ENCODE data around the gene SLC35F3. TPM values are rescaled to one million over a fixed set of nuclear protein-coding genes. Genes with fewer than 3 reads are reported as not detected.

Gene SLC35F3
- total and polyA plus RNA-seq, 9 of the 15 experiments (the other 6 are each of a cell fraction or from before 2014, with no cell fraction given): 0.04 to 0.07 (median 0.04) TPM; not detected in 6

- Histone ChIP-seq H3K9me1 (ENCODE audit: control insufficient read depth, insufficient read depth, low read length) (no peaks in the 10 kb centered on the region), H3K9me3 (replicated peaks; ENCODE audit: control insufficient read depth, insufficient read depth, low read depth, low read length) (no peaks in the 10 kb centered on the region), H3K79me2 (ENCODE audit: control insufficient read depth, insufficient read depth, low read length) (no peaks in the 10 kb centered on the region), H3K4me3 (no peak overlapping the region), H3K4me2 (ENCODE audit: insufficient read depth, low read length) (peak overlapping the region; percentile 42), H2AFZ (ENCODE audit: low read depth, low read length) (peak overlapping the region; percentile 69), H3K9ac (ENCODE audit: insufficient read depth in 1 of 2, low read depth in 2 of 2, low read length in 2 of 2) (peak overlapping the region in 1 of 2 experiments; percentile 41; a peak in 1 of 4 replicates), H3K27ac (ENCODE audit: extremely low read depth, low read depth, low read length) (no peak overlapping the region), H4K20me1 (replicated peaks; ENCODE audit: control insufficient read depth, insufficient read depth, low read length) (peaks cover 3% of the 10 kb centered on the region; the same call in 1 of the 2 replicates), H3K4me1 (replicated peaks in 1 of 2; ENCODE audit: control insufficient read depth in 2 of 2, insufficient read depth in 2 of 2, low read length in 2 of 2) (peaks cover 2 to 3% of the 10 kb centered on the region in 2 experiments; a peak in 2 of 5 replicates), H3K27me3 (ENCODE audit: control insufficient read depth in 2 of 2, insufficient read depth in 2 of 2, low read length in 2 of 2) (peaks cover 30 to 48% of the 10 kb centered on the region in 2 experiments), H3K36me3 (ENCODE audit: control insufficient read depth, insufficient read depth, low read length) (no peaks in the 10 kb centered on the region)
- ChIA-PET CTCF (ENCODE audit: low intra/inter-chr PET ratio) (interaction anchor here (0.6 to 2.2 kb wide), 4 partner anchors 154 to 1005 kb away, joined by 3 to 18 read pairs (median 9); no protein-coding TSS in a partner anchor), POLR2A (interaction anchor here (0.5 to 1.2 kb wide), 3 partner anchors 14 to 750 kb away, joined by 3 to 5 read pairs (median 3); no protein-coding TSS in a partner anchor)
- DNase-seq (ENCODE audit: extremely low read depth in 1 of 4, low spot score in 3 of 4): no peak
- intact Hi-C loops (cut with micrococcal nuclease): loop anchor here (10.0 kb wide), 1 partner anchor 1004 kb away; no protein-coding TSS in a partner anchor
- ATAC-seq: peak; percentile 8; the same call in 2 of the 3 replicates
- BruUV-seq (replicated peaks): no TSS peak
- FAIRE-seq: no peak
- in situ Hi-C loops (cut with MboI): no loop called here
- 3% methylated on average over 4 of the region's 4 CpGs for WGBS (ENCODE audit: insufficient coverage, low coverage, missing lambda C conversion rate)
- no peak for TF ChIP-seq KDM2B (CRISPR knock-in tag; IDR thresholded peaks at IDR 0.05)
- TF ChIP-seq KLF10 (CRISPR knock-in tag; IDR thresholded peaks at IDR 0.05): no peak
- no peak for TF ChIP-seq SRSF7 (optimal IDR thresholded peaks at IDR 0.05; ENCODE audit: low read depth, low read length)
- no peak for TF ChIP-seq ZBTB5 (IDR thresholded peaks at IDR 0.05)
- TF ChIP-seq KAT2B (IDR thresholded peaks at IDR 0.05; ENCODE audit: low read depth, low read length): no peak
- no peak for TF ChIP-seq RNF2 (IDR thresholded peaks at IDR 0.05)
- no peak for TF ChIP-seq HMGXB4 (CRISPR knock-in tag; IDR thresholded peaks at IDR 0.05)
- no peak for TF ChIP-seq BRF2 (IDR thresholded peaks at IDR 0.05; ENCODE audit: borderline replicate concordance, insufficient read depth, insufficient read length)
- no peak for TF ChIP-seq POLR2AphosphoS5 (IDR thresholded peaks at IDR 0.05; ENCODE audit: control insufficient read depth, insufficient read depth, low read depth, low read length)
- TF ChIP-seq ZNF644 (tag; IDR thresholded peaks at IDR 0.05; ENCODE audit: low read depth): no peak
- TF ChIP-seq USF1 (CRISPR knock-in tag; IDR thresholded peaks at IDR 0.05): no peak
- TF ChIP-seq IRF2 (CRISPR knock-in tag; IDR thresholded peaks at IDR 0.05): no peak
- no peak for TF ChIP-seq NFYB (IDR thresholded peaks at IDR 0.05; ENCODE audit: extremely low read depth, insufficient read length)
- TF ChIP-seq ARHGAP35 (IDR thresholded peaks at IDR 0.05; ENCODE audit: partially characterized antibody): no peak
- TF ChIP-seq THAP12 (CRISPR knock-in tag; IDR thresholded peaks at IDR 0.05): no peak
Measured at GRCh38 chr1:234309243-234309597, 404.7 kb downstream of the SLC35F3 start.

All from K562 (cell line).